NCI-H345 treated with DMSO at 0.1 percent for 48 hours (cell line): Measurements from ENCODE around the gene GPR42.

Source experiments
- DNase-seq: peaks from one replicate; lab custom pipeline; 2025; ENCODE audit not compliant: unreplicated experiment; lab: John Stamatoyannopoulos, UW

Gene GPR42

DNA sequence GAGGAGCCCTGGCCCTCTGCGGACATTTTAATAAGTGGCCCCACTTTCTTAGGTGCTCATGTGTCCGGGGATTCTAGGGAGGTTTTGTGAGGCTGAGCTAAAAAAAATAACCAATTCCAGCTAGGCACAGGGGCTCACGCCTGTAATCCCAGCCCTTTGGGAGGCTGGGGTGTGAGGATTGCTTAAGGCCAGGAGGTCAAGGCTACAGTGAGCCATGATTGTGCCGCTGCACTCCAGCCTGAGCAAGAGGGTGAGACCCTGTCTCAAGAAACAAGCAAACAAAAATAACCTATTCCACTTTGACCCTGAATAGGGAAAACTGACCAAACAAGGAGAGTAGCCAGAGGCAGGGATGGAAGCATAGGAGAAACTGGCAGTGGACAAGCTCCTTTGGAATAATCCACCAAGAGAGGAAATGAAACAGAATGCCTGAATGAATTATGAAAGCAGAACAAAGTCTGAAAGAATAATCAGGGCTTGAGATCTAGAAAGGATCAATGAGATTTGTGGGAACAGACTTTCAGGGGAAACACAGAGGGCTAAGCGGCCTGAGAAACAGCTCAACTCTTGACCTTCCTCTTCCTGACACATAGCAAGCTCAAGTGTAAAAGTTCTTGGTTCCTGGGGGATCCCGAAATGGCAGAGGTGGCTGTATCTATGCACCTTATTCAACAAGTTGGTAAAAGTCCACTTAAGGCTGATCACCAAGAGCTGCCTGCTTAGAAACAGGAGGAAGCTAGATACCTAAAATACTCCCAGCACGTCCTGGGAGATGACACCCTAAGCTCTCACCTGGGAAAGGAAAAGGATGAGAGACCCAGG lies 47.1 kb downstream of the GPR42 start:
- no peak for DNase-seq

DNA sequence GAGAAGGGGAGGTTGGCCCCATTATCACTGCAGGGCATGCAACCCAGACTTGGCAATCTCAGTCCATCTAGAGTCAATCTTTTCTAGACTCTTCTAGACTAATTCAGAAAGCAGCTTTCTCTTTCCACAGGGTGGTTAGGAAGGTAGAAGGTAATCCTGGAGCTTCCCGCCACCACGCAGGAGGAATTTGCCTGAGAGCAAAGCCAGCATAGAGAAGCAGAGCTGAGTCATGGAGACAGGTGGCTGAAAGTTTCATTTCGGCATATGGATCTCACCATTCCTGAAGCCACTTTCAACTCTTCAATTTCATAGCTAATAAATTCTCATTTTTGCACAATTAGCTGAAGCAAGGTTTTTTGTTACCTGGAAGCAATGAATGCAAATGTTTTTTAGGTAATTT lies 48.2 kb downstream of the GPR42 start:
- DNase-seq = no peak

DNA sequence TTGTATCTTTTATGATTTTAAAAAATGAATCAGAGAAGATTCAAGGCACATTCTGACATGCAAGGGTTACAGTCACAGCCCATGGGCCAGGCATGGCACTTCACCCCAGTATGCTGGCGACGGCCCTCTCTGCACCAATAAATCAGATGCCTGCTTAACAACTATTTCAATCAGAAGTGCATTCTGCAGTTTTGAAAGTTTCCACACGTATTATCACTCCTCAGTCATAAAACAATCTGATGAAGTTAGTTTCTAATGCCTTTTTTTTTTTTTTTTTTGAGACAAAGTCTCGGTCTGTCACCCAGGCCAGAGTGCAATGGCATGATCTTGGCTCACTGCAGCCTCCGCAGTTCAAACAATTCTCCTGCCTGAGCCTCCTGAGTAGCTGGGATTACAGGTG lies 48.9 kb downstream of the GPR42 start:
- no peak for DNase-seq

DNA sequence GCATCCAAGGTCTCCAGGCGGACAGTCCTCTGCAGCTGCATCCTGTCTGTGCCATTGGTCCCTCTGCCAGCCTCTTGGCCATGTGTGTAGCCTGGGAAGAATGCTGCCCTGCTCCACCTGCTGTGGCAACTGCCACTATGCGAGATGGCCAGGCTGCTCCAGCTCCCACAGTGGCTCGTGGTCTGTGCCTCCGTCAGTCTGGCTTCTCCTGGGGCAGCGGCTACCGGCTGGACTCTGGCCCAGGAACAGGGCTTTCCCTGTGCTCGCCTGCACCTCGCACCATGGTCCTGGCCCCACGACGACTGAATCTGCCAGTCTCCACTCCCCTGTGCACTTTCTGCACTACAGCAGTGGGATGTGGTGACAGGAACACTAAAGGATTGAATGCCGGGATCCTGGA lies 50.5 kb downstream of the GPR42 start:
- DNase-seq = no peak
